GM18873 (cell line): Measurements from ENCODE around the gene CLEC18C.
"Not testable (repeated sequence)": the region's sequence is repeated elsewhere in the genome, so short reads cannot be mapped to it uniquely, and the experiment has no call there.

Source experiments
- ATAC-seq: cut with Tn5 transposase; IDR thresholded peaks from one replicate; pipeline ENCODE4 v1.9.1; 2021; ENCODE audit warnings: mild to moderate bottlenecking, moderate library complexity, moderate number of reproducible peaks; ENCODE audit not compliant: unreplicated experiment, low FRiP score

CLEC18C gene

GRCh38 chr16:70204010-70204409 lies 30.4 kb downstream of the CLEC18C start:
- not testable (repeated sequence) for ATAC-seq

DNA sequence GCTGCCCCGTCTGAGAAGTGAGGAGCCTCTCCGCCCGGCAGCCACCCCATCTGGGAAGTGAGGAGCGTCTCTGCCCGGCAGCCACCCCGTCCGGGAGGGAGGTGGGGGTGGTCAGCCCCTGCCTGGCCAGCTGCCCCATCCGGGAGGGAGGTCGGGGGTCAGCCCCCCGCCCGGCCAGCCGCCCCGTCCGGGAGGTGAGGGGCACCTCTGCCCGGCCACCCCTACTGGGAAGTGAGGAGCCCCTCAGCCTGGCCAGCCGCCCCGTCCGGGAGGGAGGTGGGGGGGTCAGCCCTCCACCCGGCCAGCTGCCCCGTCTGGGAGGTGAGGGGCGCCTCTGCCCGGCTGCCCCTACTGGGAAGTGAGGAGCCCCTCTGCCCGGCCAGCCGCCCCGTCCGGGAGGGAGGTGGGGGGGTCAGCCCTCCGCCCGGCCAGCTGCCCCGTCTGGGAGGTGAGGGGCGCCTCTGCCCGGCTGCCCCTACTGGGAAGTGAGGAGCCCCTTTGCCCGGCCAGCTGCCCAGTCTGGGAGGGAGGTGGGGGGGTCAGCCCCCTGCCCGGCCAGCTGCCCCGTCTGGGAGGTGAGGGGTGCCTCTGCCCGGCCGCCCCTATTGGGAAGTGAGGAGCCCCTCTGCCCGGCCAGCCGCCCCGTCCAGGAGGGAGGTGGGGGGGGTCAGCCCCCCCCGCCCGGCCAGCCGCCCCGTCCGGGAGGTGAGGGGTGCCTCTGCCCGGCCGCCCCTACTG lies 31.2 kb downstream of the CLEC18C start:
- ATAC-seq: not testable (repeated sequence)

DNA sequence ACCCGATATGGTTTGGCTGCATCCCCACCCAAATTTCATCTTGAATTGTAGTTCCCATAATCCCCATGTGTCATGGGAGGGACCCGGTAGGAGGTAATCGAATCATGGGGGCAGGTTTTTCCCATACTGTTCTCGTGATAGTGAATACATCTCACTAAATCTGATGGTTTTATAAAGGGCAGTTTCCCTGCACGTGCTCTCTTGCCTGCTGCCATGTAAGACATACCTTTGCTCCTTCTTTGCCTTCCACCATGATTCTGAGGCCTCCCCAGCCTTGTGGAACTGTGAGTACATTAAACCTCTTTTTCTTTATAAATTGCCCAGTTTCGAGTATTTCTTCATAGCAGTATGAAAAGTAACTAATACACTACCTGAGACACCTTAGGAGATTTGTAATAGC lies 32.8 kb downstream of the CLEC18C start:
- ATAC-seq: not testable (repeated sequence)

DNA sequence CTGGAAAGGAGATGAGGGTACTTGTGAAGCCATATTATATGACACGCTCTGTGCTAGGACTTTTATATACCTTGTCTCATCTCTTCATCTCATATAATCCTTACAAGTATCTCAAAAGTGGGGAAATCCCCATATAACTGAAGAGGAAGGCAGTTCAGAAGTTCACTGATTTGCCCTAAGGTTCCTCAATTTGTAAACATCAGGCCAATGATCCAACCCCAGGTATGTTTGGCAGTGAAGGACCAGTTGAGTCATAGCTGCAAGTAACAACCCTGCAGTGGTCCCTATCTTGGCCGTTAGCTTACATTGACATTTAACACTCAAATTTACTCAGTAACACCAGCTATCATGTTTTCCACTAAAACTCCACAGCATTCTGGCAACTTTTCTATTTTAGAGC lies 45.0 kb downstream of the CLEC18C start:
- not testable (repeated sequence) for ATAC-seq

GRCh38 chr16:70222574-70222973 lies 49.0 kb downstream of the CLEC18C start:
- not testable (repeated sequence) for ATAC-seq

DNA sequence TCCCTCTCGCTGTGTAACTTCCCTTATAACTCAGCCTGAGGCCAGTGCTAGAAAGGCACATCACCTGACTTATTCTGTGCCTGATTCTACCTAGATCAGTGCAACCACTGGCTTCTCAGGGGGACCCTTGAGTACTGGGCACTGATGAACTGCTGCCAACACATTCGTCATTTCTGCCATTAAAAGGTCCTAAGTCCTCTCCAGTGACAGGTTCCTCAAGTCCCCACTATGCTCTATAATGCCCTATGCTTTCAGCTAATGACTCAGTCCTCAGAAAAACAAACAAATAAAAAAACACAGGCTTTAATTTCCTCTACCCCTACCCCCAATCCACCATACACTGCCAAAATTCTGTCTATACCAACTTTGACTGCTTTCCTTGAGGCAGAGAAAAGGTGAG lies 49.6 kb downstream of the CLEC18C start:
- not testable (repeated sequence) for ATAC-seq

DNA sequence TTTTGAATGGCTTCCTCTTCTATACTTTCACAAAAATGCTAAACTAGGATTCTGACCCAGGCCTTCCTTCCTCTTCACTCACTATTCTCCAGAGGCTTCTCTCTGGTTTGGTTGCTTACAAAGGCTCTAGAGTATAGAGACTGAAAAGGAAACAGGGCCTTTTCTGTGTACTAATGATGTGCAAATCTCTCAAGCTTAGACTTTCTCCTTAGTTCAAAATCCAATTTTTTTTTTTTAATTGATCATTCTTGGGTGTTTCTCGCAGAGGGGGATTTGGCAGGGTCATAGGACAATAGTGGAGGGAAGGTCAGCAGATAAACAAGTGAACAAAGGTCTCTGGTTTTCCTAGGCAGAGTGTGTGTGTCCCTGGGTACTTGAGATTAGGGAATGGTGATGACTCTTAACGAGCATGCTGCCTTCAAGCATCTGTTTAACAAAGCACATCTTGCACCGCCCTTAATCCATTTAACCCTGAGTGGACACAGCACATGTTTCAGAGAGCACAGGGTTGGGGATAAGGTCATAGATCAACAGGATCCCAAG lies 50.5 kb downstream of the CLEC18C start:
- ATAC-seq: not testable (repeated sequence)

DNA sequence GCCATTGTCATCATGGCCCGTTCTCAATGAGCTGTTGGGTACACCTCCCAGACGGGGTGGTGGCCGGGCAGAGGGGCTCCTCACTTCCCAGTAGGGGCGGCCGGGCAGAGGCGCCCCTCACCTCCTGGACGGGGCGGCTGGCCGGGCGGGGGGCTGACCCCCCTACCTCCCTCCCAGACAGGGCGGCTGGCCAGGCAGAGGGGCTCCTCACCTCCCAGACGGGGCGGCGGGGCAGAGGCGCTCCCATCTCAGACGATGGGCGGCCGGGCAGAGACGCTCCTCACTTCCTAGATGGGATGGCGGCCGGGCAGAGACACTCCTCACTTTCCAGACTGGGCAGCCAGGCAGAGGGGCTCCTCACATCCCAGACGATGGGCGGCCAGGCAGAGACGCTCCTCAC lies 51.1 kb downstream of the CLEC18C start:
- not testable (repeated sequence) for ATAC-seq

DNA sequence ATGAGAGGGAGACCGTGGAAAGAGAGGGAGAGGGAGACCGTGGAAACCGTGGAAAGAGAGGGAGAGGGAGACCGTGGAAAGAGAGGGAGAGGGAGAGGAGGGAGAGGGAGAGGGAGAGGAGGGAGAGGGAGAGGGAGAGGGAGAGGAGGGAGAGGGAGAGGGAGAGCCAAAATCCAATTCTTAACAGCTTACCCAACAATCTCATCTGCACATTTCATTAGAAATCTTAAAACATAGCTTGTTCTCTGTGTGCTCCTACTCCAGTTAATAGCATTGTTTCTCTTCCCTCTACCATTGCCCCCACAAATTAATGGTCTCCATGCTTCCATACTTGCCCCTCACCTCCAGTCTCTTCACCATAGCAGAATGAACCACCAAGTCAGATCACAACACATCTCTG lies 51.8 kb downstream of the CLEC18C start:
- not testable (repeated sequence) for ATAC-seq

DNA sequence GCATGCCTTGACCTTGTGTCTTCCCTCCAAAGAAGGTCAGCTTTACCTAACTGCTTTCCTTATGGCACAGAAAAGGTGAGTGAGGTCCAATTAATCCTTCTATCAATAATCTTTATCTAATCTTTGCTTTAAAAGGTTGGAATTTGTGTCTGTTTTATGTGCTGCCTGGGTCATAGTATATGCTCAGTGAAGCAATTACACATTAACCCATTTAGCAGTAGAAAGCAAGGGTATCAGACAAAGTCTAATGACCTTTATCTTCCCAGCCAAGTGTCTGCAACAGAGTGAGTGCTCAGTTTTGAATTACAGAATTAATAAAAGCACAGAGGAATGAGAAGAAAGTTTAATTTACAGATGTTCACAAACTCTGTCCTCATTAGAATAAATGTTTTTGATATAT lies 52.4 kb downstream of the CLEC18C start:
- ATAC-seq: not testable (repeated sequence)

- ATAC-seq: not testable (repeated sequence)
Observed at GRCh38 chr16:70231831-70232230, 58.2 kb downstream of the CLEC18C start.
